GM20431 (cell line): Measurements from ENCODE around the gene CST3.
"Not testable (repeated sequence)": the region's sequence is repeated elsewhere in the genome, so short reads cannot be mapped to it uniquely, and the experiment has no call there.

Experiments used
- in situ Hi-C: fragments of 300-500 bp; cut with MseI, MboI; formaldehyde crosslinking; loops from one replicate; pipeline ENCODE4 v1.15.0; 2020; ENCODE audit warnings: low sequenced_read_pairs; ENCODE audit not compliant: unreplicated experiment

The CST3 gene

DNA sequence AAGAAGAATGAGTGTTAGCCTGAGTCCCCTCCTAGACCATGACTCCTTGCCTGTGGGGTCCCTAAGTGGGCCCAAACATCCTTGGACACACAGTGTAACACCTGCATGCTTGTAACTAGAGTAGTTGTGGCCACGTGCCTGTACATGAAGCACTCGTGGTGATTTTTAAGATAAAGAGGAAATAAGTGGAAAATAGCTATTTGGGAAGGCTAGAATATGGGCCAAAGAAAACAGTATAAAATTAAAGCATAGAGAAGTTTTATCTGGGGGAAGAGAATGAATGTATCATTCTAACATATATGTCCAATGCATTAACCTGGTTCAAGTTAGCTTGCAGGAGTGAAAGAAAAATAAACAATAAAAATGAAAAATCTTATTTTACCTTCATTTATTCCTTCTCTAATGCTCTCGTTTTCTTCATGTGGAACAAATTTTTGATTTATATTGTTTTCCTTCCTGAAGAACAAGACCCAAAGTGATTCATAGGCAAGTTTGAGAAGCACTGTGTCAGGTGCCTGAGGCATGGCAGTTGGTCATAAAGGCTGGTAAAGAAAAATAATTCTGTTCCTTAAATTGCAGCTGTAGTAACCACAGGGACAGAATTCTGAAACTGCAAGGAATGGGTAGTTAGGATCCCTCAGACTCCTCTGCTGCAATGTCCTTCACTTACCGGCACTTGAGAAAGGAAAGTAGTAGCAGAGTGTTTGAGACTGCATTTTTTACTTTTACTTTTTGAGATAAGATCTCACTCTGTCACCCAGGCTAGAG, 8.5 kb upstream of the CST3 start:
- in situ Hi-C loops, result no loop called here

DNA sequence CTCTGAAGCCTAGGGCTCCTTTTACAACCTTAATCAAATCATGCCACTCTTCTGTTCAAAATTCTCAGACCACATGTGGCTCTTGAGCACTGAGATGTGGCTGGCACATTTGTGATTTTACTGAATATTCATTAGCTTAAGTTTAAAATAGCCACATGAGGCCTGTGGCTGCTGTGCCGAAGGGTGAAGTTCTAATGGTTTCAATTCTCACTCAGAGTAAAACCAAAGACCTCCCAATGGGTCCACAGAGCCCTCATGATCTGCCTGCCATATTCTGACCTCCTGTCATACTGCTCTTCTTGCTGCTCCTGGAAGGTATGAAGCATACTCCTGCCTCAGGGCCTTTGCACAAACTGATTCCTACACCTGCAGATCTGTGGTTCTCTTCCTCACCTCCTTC, 7.8 kb upstream of the CST3 start:
- in situ Hi-C loops, result no loop called here

DNA sequence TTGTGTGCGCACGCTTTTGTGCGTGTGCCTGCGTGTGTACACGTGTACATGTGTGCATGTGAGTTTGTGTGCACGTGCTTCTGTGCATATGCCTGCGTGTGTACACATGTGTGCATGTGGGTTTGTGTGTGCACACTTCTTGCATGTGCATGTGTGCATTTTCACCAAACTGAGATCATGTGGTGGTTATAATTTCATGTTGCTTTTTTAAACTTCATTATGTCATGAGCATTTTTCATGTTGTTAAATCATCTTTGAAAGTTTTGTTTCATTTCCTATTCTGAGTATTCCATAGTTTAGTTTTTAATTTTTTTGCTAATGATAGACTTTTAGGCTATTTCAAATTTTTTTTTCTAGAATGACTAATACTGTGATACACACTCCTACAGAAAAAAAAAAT, 6.4 kb upstream of the CST3 start:
- in situ Hi-C loops, result no loop called here

DNA sequence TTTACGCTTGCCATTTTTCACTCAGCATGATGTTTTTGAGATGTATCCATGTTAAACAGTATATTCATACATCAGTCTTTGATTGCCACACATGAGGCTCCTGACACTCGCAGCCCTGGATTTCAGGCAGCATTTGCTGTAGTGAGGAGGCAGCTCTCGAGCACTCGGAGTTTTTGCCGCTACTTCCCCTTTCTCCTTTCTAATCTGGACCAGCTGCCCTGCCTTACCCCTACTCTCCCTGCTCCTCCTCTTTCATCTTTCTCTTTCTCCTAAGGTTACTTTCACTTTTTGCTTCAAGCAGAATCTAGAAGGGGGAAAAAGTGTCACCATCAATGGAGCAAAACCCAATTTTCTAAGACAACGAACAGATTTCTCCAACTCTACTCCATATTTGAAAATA, 5.9 kb upstream of the CST3 start:
- in situ Hi-C loops, result no loop called here

DNA sequence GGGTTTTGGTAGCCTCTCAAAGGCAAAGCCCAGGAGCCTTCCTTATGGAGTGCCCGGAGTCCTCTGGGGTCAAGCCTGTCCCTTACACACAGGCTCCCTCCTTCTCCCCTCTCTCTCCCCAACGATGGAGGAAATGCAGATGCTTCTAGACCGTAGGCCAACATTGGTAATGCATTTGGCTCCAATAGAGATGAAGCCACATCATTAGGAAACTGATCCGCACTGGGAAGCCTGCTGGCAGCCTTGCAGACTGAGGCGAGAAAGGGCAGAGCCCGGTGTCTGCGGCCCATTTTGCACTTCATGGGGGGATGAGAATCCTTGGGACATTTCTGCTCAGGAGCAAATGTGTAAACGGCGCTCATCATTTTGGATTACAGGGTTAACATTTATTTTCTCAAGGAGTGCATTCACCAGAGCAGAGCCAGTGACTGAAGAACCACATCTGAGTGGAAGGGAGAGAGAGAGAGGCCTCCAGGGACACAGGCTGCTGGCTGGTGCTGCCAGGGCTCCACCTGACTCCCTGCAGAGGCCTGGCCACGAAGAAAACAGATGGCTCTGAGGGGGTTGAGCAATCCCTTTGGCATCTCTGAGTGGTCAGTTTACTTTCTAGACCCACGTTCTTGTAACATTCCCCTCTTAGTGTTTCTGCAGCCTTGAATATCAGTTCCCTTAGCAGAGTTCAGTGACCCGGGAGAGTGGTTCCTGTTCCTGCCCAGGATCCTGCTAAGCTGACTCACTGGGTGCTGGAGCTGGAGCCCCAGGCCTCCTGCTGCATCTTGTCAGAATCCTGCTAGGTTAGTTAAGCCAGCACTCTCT, 4.4 kb upstream of the CST3 start:
- in situ Hi-C loops, result no loop called here

DNA sequence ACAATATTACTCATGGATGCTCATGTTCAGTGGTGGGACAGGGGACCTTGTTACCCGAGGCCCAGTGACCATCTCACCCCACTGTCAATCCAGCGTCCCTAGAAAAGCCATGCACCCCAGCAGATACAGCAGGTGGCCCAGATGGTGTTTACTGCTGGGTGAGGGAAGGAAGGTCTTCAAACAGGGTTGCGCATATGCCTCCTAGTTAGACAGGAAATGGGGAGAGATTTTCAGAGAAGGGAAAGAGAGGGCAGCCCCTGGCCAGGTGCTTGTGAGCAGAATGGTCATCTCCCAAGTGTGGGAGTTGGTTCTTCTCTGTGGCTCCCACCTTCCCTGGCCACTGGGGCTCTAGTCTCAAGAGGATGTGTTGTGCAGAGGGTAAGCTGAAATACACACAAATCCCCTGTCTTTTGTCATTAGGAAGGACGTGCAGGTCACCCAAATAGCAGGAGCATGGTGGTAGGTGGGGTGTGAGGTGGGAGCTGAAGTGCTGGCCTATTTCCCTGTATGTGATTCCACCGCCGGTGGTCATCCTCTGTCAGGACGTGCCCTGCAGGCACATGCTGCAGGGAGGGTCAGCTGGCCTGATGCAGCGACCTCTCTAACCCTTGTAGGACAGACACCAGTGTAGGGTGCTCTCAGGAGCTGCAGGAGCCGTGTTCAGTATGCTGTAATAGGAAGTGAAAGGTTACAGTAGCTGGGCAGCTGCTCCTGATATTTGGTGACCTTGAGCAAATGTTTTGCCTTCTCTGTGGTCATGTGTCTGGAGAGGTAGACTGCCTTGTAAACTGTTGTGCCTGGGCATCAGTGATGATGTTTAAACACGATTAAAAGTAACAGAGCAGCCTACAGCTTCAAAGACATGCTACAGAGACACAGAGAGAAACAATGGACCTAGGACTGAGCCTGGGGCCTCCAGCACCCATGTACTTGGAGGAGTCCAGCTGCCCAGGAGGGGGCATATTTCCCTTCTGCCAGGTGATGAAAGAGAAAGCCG, 3.2 kb upstream of the CST3 start:
- in situ Hi-C loops, result no loop called here

DNA sequence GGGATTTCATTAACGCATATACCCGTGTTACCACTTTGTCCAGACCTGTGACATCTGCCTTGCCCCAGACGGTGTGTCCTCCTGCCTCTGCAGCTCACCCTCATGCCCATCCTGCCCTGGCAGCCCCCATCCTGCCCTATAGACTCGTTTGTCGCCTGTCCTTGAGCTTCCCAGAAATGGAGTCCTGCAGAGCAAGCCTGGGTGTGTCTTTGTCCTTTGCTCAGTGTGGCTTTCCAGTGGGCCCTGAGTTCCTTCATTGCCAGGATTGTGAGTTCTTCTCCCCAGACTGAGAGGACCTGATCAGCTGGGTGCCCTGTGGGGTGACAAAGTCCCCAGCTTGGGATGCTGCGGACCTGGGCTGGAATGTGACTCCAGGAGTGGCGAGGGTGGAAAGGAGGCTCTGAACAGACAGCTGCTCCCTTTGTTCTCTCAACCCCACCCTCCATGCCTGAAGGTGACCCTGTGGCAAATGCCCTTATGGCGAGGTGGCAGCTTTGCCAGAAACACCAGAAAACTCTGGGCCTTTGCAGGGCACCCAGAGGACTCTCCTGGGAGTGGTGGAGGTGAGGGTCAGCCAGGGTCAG, 2.4 kb upstream of the CST3 start:
- in situ Hi-C loops, result no loop called here

DNA sequence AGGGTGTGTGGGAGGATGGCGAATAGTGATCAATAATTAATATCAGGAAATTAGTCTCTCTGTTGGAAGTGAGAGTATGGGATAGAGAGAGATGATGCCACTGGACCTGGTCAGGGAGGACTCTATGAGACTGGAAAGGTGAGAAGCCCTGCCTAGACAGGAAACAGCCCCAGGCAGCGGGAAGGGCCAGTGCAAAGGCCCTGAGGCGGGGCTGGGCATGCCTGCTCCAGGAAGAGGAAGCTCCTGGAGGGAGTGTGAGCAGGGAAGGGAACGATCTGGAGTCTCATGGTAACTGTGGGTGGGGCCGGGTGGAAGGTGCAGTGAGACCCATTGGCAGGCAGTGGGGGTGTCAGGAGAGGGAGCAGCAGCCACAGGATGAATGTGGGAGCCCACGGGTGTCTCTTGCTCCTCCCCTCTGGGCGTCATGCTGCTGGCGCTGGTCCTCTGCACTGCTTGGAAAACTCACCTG, 1.8 kb upstream of the CST3 start:
- in situ Hi-C loops, result no loop called here

DNA sequence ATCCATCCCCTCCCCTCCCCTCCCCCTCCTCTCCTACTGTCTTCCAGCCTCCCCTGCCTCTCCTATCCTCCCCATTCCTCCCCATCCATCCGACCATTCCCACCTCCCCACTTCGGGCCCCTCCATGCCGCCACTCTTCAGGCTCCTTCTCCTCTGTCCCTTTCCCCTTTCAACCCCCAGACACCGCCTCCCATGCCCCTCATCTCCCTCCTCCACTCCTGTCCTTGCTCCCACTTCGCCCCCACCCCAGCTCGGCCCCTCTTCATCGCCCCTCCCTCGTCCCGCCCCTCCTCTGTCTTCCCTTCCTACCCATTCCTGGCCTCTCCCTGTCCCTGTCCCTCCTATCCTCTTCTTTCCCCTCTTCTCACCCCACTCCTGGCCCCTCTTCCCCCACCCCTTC, 554 bp upstream of the CST3 start:
- in situ Hi-C loops, result no loop called here

DNA sequence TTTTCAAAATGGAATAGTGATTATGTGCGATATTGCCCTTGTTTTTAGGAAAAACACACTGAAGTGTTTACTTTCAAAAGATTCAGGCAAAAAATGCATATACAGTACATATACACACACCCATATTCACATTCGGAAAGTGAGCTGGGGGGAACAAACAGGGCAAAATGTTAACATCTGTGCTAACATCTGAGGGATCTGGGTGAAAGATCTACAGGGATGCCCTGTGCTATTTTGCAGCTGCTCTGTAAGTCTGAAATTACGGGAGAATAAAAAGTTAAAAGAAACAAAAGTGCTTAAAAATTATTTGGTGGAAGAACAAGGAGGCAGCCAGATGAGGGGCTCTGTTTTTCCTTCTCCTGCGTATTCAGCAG, 860 bp downstream of the CST3 start:
- in situ Hi-C loops, result no loop called here

DNA sequence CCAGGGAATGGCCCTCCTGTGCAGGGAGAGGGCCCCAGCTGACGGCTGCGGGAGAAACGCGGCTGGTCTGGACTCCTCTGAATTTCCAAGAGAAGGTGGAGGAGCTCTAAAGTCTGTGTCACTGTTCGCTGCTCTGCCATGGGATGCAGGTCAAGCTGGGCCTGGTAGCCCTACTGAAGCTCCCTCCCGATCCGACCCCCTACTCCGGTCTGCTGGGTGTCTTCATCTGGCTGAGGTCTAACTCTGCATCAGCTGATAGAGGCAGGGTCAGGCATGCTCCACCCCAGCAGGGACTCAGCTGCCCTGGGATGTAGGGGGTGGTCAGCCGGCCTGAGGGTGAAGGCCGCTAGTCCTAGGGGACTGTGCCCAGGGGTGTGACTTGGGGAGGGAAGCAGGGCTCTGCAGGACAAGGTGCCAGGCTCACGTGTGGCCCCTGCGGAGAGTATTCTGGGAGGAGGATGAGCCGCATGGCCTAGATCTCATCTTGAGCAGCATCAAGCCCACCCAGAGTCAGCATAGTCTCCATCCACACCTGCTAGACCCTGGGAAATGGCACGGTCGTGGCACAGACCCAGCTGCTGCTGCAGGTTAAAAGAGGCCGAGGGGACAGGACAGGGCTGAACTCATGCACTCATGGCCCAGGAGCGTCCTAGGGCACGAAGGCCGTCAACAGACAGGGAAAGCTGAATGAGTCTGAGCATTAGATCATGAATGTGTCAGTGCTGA, 1.4 kb downstream of the CST3 start:
- in situ Hi-C loops, result no loop called here

DNA sequence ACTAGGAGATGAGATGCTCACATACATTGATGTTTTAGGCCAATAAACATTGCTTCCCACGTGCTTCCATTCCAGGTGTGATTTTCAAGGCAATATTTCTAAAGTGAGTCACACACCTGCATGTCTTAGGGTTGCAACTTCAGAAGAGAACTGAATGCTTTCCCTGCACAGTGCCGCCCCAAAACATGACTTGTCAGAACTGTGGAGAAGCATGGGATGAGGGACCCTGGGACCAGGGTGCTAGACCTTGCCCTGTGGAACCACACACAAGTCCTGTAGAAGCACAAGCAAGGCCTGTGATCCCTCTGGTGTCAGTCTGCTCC, 2.0 kb downstream of the CST3 start:
- in situ Hi-C loops, result not testable (repeated sequence)

DNA sequence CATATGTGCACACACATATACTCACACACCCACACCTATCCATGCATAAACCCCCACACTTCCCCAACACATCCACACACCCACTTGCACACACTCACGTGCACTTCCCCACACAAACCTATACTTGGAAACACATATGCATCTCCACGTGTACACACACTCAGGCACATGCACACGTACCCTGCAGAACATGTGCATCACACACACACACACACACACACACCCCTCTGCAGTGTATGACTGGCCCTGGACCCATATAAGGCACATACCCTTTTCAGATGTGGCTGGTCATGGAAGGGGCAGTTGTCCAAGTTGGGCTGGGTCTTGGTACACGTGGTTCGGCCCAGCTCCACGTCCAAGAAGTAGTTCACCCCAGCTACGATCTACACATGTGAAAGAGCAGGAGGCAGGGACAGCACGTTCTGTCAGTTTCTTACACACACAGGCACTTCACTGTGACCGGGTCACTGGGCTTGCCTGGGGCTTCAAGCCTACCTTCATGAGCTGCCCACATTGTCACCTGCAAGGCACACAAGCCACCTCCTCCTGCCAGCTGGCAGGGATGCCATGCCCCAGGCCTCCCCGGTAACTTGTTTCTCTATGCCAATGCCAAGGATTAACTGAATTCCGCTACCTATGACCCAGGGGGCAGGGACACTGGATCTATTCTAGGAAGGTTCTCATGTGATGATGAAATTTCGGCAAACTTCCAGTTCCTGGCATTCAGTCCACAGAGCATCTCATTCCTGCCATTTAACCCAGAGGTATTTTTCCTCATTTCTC, 2.6 kb downstream of the CST3 start:
- in situ Hi-C loops, result no loop called here

DNA sequence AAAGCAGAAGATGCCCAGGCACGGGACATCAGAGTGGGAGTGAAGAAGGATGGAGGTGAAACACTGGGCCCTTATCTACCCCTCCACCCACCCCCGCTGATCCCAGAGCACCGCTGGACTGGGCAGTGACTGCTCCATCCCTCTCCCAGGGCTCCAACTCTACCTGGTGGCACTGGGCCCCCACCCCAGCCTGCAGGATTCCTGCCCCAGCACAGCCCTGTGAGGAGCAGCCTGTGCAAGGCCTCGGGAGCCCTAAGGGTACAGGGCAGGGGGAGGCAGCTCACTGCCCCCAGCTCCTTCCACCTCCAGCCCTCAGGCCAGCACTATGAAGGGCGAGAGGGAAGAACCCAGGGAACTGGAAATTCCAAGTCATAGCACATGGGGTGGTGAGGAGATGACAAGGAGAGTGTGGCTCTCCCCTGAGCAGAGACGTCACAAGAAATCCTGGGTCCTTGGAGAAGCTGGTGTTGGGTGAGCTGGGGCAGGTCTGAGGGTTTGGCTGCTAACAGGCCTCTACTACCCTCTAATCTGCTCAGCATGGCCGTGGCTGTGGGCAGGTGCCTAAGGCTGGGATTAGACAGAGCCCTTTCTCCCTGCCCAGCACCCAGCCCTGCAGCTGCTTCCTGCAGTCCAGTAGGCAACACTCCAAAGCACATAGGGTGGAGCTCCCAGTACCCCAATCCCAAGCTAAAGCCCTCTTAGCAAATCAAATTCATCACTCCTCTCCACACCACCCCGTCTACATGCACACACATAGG, 3.5 kb downstream of the CST3 start:
- in situ Hi-C loops, result no loop called here

DNA sequence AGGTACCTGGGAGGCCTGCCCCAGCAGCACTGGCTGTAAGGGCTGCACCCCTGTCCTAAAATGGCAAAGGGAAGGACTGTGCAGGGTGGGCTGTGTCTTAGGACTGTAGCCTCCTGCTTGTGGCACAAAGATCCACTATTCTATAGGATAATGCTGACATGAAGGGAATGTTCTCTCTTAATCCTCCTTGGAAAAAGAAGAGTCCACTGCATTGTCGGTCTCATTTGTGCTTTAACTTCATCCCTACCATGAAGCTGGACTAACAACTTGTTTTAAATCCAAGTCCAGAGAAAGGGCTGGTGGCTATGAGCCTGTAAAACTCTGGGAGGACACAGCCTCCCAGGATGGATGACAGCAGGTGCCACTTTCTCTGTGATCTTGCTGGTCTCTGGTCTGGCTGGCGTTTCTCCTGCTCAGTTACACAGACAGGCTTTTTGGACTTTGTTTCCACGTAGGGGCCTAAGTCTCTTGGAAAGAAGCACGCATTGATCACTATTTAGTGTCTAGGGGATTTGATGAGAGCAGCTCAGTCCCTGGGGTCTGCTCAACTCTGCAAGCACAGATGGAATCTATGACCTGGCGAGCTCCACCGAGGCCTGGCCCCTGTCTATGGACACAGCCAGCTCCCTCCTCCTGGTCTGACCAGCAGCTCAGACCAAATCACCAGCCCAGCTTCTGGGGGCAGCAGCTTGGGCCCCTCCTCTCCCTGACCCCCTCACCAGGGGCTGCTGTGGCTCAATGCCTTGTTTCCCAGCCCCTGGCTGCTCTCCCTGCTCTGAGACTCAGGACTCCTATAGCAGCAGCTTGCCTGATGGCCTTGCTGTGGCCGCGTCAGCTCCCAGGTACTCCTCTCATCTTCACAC, 4.8 kb downstream of the CST3 start:
- in situ Hi-C loops, result no loop called here

DNA sequence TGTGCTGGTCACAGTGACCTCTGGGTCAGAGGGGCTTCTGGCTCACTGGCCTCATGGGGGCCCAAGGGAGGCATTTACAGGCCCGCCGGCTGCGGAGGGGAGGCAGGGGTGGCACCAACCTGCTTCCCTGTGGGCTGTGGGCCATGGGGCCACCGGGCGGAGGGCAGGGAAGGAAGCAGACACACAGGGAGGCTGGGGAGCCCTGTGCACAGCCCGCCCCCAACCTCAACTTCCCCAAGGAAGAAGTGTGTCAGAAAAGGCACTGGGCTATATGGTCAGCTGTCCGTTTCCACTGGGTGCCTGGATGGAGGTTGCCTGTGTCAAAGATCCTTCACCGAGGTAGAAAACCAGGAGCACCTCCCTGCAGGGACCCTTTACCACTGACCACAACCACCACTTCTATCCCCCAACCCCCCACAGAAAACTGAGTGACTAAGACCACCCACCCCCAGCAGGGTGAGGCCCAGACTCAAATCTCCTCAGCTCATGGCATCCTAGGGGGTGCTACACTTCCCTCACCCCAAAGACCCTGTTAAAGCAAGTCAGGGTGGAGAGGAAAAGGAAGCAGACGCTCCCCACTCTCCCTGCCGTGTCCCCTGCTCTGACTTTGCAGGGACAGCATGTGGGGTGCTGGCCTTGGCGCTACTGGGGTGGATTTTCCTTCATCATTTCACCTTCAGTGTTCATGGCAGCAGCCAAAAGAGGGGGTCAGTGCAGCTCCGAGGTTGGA, 5.6 kb downstream of the CST3 start:
- in situ Hi-C loops, result no loop called here
